Mucosa of stomach (tissue), 1 donor: Measurements from ENCODE around the gene RAB8B.

Experiments used
- H3K27me3 ChIP-seq: one replicate; pipeline ENCODE4 v1.7.0; 2013; ENCODE audit warnings: mild to moderate bottlenecking, low read length; ENCODE audit not compliant: control insufficient read depth, insufficient read depth
- H3K36me3 ChIP-seq: one replicate; pipeline ENCODE4 v1.7.0; 2013; ENCODE audit warnings: low read length; ENCODE audit not compliant: control insufficient read depth, insufficient read depth
- H3K4me1 ChIP-seq: one replicate; pipeline ENCODE4 v1.7.0; 2013; ENCODE audit warnings: mild to moderate bottlenecking, low read length; ENCODE audit not compliant: control insufficient read depth, insufficient read depth
- H3K4me3 ChIP-seq: one replicate; pipeline ENCODE4 v1.7.0; 2013; ENCODE audit warnings: low read length
- H3K9ac ChIP-seq: one replicate; pipeline ENCODE4 v1.7.0; 2013; ENCODE audit warnings: mild to moderate bottlenecking, low read length, moderate library complexity
- H3K9me3 ChIP-seq: one replicate; pipeline ENCODE4 v1.7.0; 2013; ENCODE audit warnings: mild to moderate bottlenecking, low read length, moderate library complexity; ENCODE audit not compliant: control insufficient read depth
- donor health status: Pancreatic carcinoma.

The RAB8B gene

GRCh38 chr15:63291507-63291906 is 102.1 kb downstream of the RAB8B start:
- no peaks in the 10 kb centered on the region for H3K4me1 ChIP-seq
- no peaks in the 10 kb centered on the region for H3K27me3 ChIP-seq
- H3K36me3 ChIP-seq = no peaks in the 10 kb centered on the region
- H3K9me3 ChIP-seq = no peaks in the 10 kb centered on the region
- no peak overlapping the region for H3K9ac ChIP-seq
- H3K4me3 ChIP-seq = no peak overlapping the region

- no peaks in the 10 kb centered on the region for H3K4me1 ChIP-seq
- H3K36me3 ChIP-seq = no peaks in the 10 kb centered on the region
- H3K9me3 ChIP-seq = no peaks in the 10 kb centered on the region
- no peak overlapping the region for H3K4me3 ChIP-seq
- no peaks in the 10 kb centered on the region for H3K27me3 ChIP-seq
- H3K9ac ChIP-seq = no peak overlapping the region
Measured at GRCh38 chr15:63292241-63292640, 102.8 kb downstream of the RAB8B start.

- Histone ChIP-seq H3K36me3 (no peaks in the 10 kb centered on the region), H3K4me1 (no peaks in the 10 kb centered on the region), H3K9me3 (no peaks in the 10 kb centered on the region), H3K9ac (no peak overlapping the region), H3K4me3 (no peak overlapping the region), H3K27me3 (no peaks in the 10 kb centered on the region)
Measured at GRCh38 chr15:63292771-63293170, 103.4 kb downstream of the RAB8B start.

GRCh38 chr15:63294359-63294758 is 105.0 kb downstream of the RAB8B start:
- Histone ChIP-seq H3K9me3 (no peaks in the 10 kb centered on the region), H3K4me3 (no peak overlapping the region), H3K36me3 (no peaks in the 10 kb centered on the region), H3K4me1 (no peaks in the 10 kb centered on the region), H3K9ac (no peak overlapping the region), H3K27me3 (no peaks in the 10 kb centered on the region)

GRCh38 chr15:63295341-63295740 is 105.9 kb downstream of the RAB8B start:
- Histone ChIP-seq H3K27me3 (no peaks in the 10 kb centered on the region), H3K4me3 (no peak overlapping the region), H3K9ac (no peak overlapping the region), H3K9me3 (no peaks in the 10 kb centered on the region), H3K36me3 (no peaks in the 10 kb centered on the region), H3K4me1 (no peaks in the 10 kb centered on the region)

GRCh38 chr15:63296195-63296594 is 106.8 kb downstream of the RAB8B start:
- Histone ChIP-seq H3K4me3 (no peak overlapping the region), H3K27me3 (no peaks in the 10 kb centered on the region), H3K9me3 (no peaks in the 10 kb centered on the region), H3K36me3 (no peaks in the 10 kb centered on the region), H3K9ac (no peak overlapping the region), H3K4me1 (no peaks in the 10 kb centered on the region)

GRCh38 chr15:63299943-63300575 is 110.7 kb downstream of the RAB8B start:
- no peaks in the 10 kb centered on the region for H3K4me1 ChIP-seq
- H3K27me3 ChIP-seq = no peaks in the 10 kb centered on the region
- no peaks in the 10 kb centered on the region for H3K36me3 ChIP-seq

GRCh38 chr15:63301088-63301487 is 111.7 kb downstream of the RAB8B start:
- no peaks in the 10 kb centered on the region for H3K9me3 ChIP-seq
- H3K36me3 ChIP-seq = no peaks in the 10 kb centered on the region
- H3K4me1 ChIP-seq = no peaks in the 10 kb centered on the region
- H3K9ac ChIP-seq = no peak overlapping the region
- H3K27me3 ChIP-seq = no peaks in the 10 kb centered on the region
- H3K4me3 ChIP-seq = no peak overlapping the region

More at GRCh38 chr15:63299943-63300575, 110.7 kb downstream of the RAB8B start:
- Histone ChIP-seq H3K9ac (no peak overlapping the region), H3K4me3 (no peak overlapping the region), H3K9me3 (no peaks in the 10 kb centered on the region)

GRCh38 chr15:63305260-63305659 is 115.9 kb downstream of the RAB8B start:
- no peaks in the 10 kb centered on the region for H3K27me3 ChIP-seq
- H3K4me3 ChIP-seq = no peak overlapping the region
- no peaks in the 10 kb centered on the region for H3K36me3 ChIP-seq
- no peaks in the 10 kb centered on the region for H3K4me1 ChIP-seq
- H3K9me3 ChIP-seq = no peaks in the 10 kb centered on the region
- H3K9ac ChIP-seq = no peak overlapping the region

GRCh38 chr15:63306492-63307073 is 117.2 kb downstream of the RAB8B start:
- Histone ChIP-seq H3K27me3 (no peaks in the 10 kb centered on the region), H3K4me1 (no peaks in the 10 kb centered on the region), H3K9me3 (no peaks in the 10 kb centered on the region), H3K9ac (no peak overlapping the region), H3K36me3 (no peaks in the 10 kb centered on the region), H3K4me3 (no peak overlapping the region)

GRCh38 chr15:63308491-63308890 is 119.1 kb downstream of the RAB8B start:
- no peak overlapping the region for H3K9ac ChIP-seq
- no peaks in the 10 kb centered on the region for H3K4me1 ChIP-seq
- no peaks in the 10 kb centered on the region for H3K36me3 ChIP-seq
- H3K4me3 ChIP-seq = no peak overlapping the region
- no peaks in the 10 kb centered on the region for H3K27me3 ChIP-seq
- H3K9me3 ChIP-seq = no peaks in the 10 kb centered on the region

GRCh38 chr15:63308947-63309346 is 119.5 kb downstream of the RAB8B start:
- no peaks in the 10 kb centered on the region for H3K27me3 ChIP-seq
- no peaks in the 10 kb centered on the region for H3K9me3 ChIP-seq
- H3K36me3 ChIP-seq = no peaks in the 10 kb centered on the region
- no peak overlapping the region for H3K4me3 ChIP-seq
- no peaks in the 10 kb centered on the region for H3K4me1 ChIP-seq
- H3K9ac ChIP-seq = no peak overlapping the region

- Histone ChIP-seq H3K36me3 (no peaks in the 10 kb centered on the region), H3K27me3 (no peaks in the 10 kb centered on the region), H3K9me3 (no peaks in the 10 kb centered on the region), H3K4me1 (no peaks in the 10 kb centered on the region), H3K9ac (no peak overlapping the region), H3K4me3 (no peak overlapping the region)
Measured at GRCh38 chr15:63310646-63311045, 121.2 kb downstream of the RAB8B start.
